Loucy (cell line): ENCODE data around the gene SSX2IP.
"Not testable (repeated sequence)": the region's sequence is repeated elsewhere in the genome, so short reads cannot be mapped to it uniquely, and the experiment has no call there.

ENCODE experiments used
- H2AFZ ChIP-seq: fragments of 200-600 bp; sonication (generic); 2 replicates; pipeline ENCODE4 v1.6.0; 2016; ENCODE audit warnings: antibody characterized with exemption, mild to moderate bottlenecking, low read length, moderate library complexity
- H3F3A ChIP-seq: fragments of 200-600 bp; 2 replicates; pipeline ENCODE4 v1.6.0; 2016; ENCODE audit warnings: antibody characterized with exemption, low read depth, mild to moderate bottlenecking
- H3K27me3 ChIP-seq: fragments of 200-600 bp; sonication (generic); 2 replicates; pipeline ENCODE4 v1.6.1; 2014; ENCODE audit warnings: low read length, mild to moderate bottlenecking; ENCODE audit not compliant: insufficient read depth, poor library complexity, severe bottlenecking
- H3K36me3 ChIP-seq: fragments of 200-600 bp; sonication (generic); 2 replicates; pipeline ENCODE4 v1.6.1; 2016; ENCODE audit warnings: low read length; ENCODE audit not compliant: insufficient read depth
- H3K4me1 ChIP-seq: fragments of 200-600 bp; sonication (generic); 2 replicates; pipeline ENCODE4 v1.5.1; 2014; ENCODE audit warnings: low read length, mild to moderate bottlenecking; ENCODE audit not compliant: insufficient read depth, poor library complexity, severe bottlenecking
- H3K4me2 ChIP-seq: fragments of 200-600 bp; sonication (generic); 2 replicates; pipeline ENCODE4 v1.6.0; 2014; ENCODE audit warnings: antibody characterized with exemption, low read length, low read depth, mild to moderate bottlenecking; ENCODE audit not compliant: poor library complexity, severe bottlenecking
- H3K4me3 ChIP-seq: fragments of 200-600 bp; sonication (generic); 2 replicates; pipeline ENCODE4 v1.5.1; 2014; ENCODE audit warnings: low read length, mild to moderate bottlenecking, mixed read lengths; ENCODE audit not compliant: poor library complexity, severe bottlenecking
- H3K79me2 ChIP-seq: fragments of 200-600 bp; sonication (generic); 2 replicates; pipeline ENCODE4 v1.6.1; 2014; ENCODE audit warnings: low read length; ENCODE audit not compliant: insufficient read depth
- H3K9ac ChIP-seq: fragments of 200-600 bp; sonication (generic); 2 replicates; pipeline ENCODE4 v1.6.0; 2014; ENCODE audit warnings: mild to moderate bottlenecking, low read depth, low read length, moderate library complexity; ENCODE audit not compliant: poor library complexity, severe bottlenecking
- H3K9me2 ChIP-seq: fragments of 200-600 bp; sonication (generic); replicated peaks from 2 replicates; pipeline ENCODE4 v1.6.1; 2016; ENCODE audit warnings: low read depth, low read length, mixed read lengths
- H3K9me3 ChIP-seq: fragments of 200-600 bp; sonication (generic); 2 replicates; pipeline ENCODE4 v1.6.1; 2014; ENCODE audit warnings: mild to moderate bottlenecking, antibody characterized with exemption, low read length, low read depth; ENCODE audit not compliant: insufficient read depth
- H4K20me1 ChIP-seq: fragments of 200-600 bp; sonication (generic); 2 replicates; pipeline ENCODE4 v1.6.0; 2014; ENCODE audit warnings: antibody characterized with exemption, low read length, mild to moderate bottlenecking; ENCODE audit not compliant: insufficient read depth, poor library complexity, severe bottlenecking
- CTCF ChIP-seq: fragments of 200-600 bp; sonication (generic); conservative IDR thresholded peaks from 2 replicates; pipeline ENCODE4 v1.5.1; 2014; ENCODE audit warnings: mild to moderate bottlenecking, antibody characterized with exemption, low read length
- EZH2phosphoT487 ChIP-seq: fragments of 200-600 bp; IDR thresholded peaks from 2 replicates; pipeline ENCODE4 v1.6.1; 2018; ENCODE audit warnings: antibody characterized with exemption, mild to moderate bottlenecking, moderate library complexity, borderline replicate concordance

SSX2IP gene

GRCh38 chr1:84732520-84732919 is 42.3 kb upstream of the SSX2IP start:
- Histone ChIP-seq H3K9me2 (no peaks in the 10 kb centered on the region), H2AFZ (no peak overlapping the region), H3K36me3 (no peaks in the 10 kb centered on the region), H3K9me3 (no peaks in the 10 kb centered on the region), H3K27me3 (no peaks in the 10 kb centered on the region), H3K4me3 (no peak overlapping the region), H3K4me1 (no peaks in the 10 kb centered on the region), H3K79me2 (no peaks in the 10 kb centered on the region), H3K9ac (no peak overlapping the region), H3K4me2 (no peak overlapping the region), H4K20me1 (no peaks in the 10 kb centered on the region), H3F3A (no peaks in the 10 kb centered on the region)
- TF ChIP-seq EZH2phosphoT487 (no peak), CTCF (no peak)

DNA sequence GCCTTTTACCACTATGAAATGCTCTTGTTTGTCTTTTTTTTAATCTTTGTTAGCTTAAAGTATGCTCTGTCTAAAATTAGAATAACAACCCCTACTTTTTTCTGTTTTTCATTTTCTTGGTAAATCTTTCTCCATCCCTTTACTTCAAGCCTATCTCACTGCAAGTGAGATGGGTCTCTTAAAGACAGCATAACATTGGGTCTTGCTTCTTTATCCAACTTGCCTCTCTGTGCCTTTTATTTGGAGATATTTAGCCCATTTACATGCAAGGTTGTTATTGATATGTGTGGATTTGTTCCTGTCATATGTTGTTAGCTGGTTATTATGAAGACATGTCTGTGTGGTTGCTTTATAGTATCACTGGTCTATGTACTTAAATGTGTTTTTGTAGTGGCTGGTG is 41.3 kb upstream of the SSX2IP start:
- no peaks in the 10 kb centered on the region for H4K20me1 ChIP-seq
- no peak for TF ChIP-seq EZH2phosphoT487
- TF ChIP-seq CTCF, result no peak
- H3F3A ChIP-seq, result no peaks in the 10 kb centered on the region
- no peak overlapping the region for H2AFZ ChIP-seq
- no peak overlapping the region for H3K9ac ChIP-seq
- no peaks in the 10 kb centered on the region for H3K4me1 ChIP-seq
- no peaks in the 10 kb centered on the region for H3K36me3 ChIP-seq
- no peaks in the 10 kb centered on the region for H3K9me3 ChIP-seq
- no peaks in the 10 kb centered on the region for H3K27me3 ChIP-seq
- H3K4me3 ChIP-seq, result no peak overlapping the region
- H3K79me2 ChIP-seq, result no peaks in the 10 kb centered on the region
- H3K4me2 ChIP-seq, result no peak overlapping the region
- no peaks in the 10 kb centered on the region for H3K9me2 ChIP-seq

DNA sequence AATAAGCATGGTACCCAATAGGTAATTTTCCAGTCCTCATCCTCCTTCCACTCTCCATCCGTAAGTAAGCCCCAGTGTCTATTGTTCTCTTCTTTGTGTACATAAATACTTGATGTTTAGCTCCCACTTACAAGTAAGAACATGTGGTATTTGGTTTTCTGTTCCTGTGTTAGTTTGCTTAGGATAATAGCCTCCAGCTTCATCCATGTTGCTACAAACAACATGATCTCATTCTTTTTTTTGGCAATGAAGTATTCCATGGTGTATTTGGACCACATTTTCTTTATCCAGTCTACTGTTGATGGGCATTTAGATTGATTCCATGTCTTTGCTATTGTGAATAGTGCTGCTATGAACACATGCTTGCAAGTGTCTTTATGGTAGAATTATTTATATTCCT is 37.5 kb upstream of the SSX2IP start:
- not testable (repeated sequence) for H4K20me1 ChIP-seq, H2AFZ ChIP-seq, H3K4me1 ChIP-seq, H3K36me3 ChIP-seq, H3F3A ChIP-seq, H3K9me2 ChIP-seq, H3K79me2 ChIP-seq, H3K9ac ChIP-seq, H3K9me3 ChIP-seq, H3K4me3 ChIP-seq, H3K4me2 ChIP-seq, H3K27me3 ChIP-seq

GRCh38 chr1:84726593-84727499 is 36.6 kb upstream of the SSX2IP start:
- no peak overlapping the region for H3K9ac ChIP-seq
- H3K4me2 ChIP-seq, result no peak overlapping the region
- no peak overlapping the region for H2AFZ ChIP-seq
- H3K9me2 ChIP-seq, result no peaks in the 10 kb centered on the region
- H4K20me1 ChIP-seq, result no peaks in the 10 kb centered on the region
- no peak for TF ChIP-seq EZH2phosphoT487
- TF ChIP-seq CTCF, result no peak
- H3K4me1 ChIP-seq, result peaks cover 8% of the 10 kb centered on the region
- no peaks in the 10 kb centered on the region for H3K9me3 ChIP-seq
- no peaks in the 10 kb centered on the region for H3F3A ChIP-seq
- H3K27me3 ChIP-seq, result no peaks in the 10 kb centered on the region
- no peaks in the 10 kb centered on the region for H3K79me2 ChIP-seq
- H3K36me3 ChIP-seq, result no peaks in the 10 kb centered on the region
- H3K4me3 ChIP-seq, result no peak overlapping the region
